Skin epidermis (tissue), 12 donors: ENCODE results near the gene UBA3.
A peak's percentile ranks its signal among the peaks of the same experiment; 100 is the strongest.

ENCODE experiments used
- H3K27ac ChIP-seq, 21 experiments: fragments of 200-600 bp; sonication (generic) in 11 of 21; one replicate each; pipeline ENCODE4 v1.5.0; 2020; ENCODE audit warnings: mild to moderate bottlenecking in 3 of 21, inconsistent platforms in 2 of 21, moderate library complexity in 2 of 21
- H3K4me3 ChIP-seq, 7 experiments: fragments of 200-600 bp; sonication (generic) in 2 of 7; one replicate each; pipeline ENCODE4 v1.5.0; 2020; ENCODE audit warnings: inconsistent platforms in 2 of 7, mild to moderate bottlenecking in 2 of 7, moderate library complexity in 1 of 7

Gene UBA3

DNA sequence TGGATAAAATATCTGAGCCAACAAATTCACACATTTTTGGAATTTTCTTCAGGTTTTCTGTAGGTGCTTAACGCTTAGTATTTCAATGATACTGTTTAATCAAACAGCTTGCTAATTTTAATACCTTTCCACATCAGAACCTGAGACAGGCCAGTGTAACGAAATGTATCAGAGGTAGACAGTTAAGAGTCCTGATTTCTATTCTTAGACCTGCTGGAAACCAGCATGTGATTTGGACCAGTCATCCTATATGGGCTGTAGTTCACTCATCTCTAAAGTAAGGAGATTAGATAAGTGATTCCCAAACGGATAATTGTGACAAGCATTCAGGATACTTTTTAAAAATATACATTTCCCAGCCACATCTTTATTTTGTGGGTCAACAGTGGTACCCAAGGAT lies 23.0 kb upstream of the UBA3 start:
- Histone ChIP-seq H3K4me3 (no peak overlapping the region), H3K27ac (peak overlapping the region in 1 of 21 experiments; percentile 26)

DNA sequence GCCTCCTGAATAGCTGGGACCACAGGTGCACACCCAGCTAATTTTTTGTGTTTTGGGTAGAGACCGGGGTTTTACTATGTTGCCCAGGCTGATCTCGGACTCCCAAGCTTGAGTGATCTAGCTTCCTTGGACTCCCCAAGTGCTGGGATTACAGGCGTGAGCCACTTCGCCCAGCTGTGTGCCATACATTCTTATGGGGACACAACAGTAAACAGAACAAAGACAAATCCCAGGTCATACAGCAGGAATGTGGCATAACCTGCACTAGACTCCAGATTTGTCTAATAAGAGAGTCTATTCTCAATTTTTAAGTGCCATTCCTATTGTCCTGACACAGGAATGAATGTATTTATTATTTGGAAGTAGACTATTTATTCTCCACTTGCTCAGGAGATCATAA lies 22.2 kb upstream of the UBA3 start:
- no peak overlapping the region for H3K4me3 ChIP-seq
- H3K27ac ChIP-seq, result peak overlapping the region in 1 of 21 experiments; percentile 26

DNA sequence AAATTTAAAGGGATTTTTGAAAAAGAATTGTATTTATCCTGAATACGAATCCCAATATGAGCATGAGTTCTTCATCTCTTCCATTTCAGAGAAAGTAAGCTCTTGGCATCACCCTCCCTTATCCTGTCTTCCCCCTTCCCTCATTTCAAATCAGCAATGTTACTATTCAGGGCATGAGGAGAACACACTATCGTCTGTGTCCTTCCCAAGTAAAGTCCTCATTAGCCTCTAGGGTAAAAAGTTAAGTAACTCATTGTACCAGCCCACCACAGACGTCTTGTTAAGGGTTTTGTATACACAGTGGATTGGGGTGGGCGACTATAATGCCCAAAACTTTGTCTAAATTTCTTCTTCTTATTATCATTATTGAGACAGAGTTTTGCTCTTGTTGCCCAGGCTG lies 19.4 kb upstream of the UBA3 start:
- no peak overlapping the region for H3K4me3 ChIP-seq
- H3K27ac ChIP-seq, result no peak overlapping the region

DNA sequence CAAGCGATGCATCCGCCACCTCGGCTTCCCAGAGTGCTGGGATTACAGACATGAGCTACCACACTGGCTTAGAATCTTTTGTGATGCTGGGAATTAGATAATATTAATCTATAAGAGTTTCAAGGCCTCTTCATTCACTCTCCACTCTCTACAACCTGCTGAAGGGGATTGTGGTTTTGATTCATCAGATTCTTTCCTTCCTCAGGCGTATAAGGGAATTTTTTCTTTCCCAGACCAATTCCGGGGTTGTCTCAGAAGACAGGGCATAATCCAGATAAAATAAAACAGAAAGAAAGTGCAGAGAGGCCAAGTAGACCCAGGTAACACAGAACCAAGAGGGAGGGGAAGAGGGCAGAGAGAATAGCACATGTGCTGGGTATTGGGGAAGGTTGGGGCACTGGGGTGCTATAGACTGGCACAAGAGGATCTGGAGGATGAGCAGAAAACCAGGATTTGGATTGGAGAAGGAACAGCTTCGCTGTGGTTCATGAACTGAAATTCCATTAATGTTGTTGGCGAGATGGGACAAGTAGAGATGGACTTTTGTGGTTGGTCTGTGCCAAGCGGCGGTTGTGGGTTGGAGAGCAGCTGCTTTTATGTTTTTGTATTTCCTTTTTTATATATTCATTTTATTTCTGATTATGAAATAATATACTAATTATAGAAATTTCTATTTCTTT lies 17.4 kb upstream of the UBA3 start:
- peak overlapping the region in 3 of 21 experiments; percentile 1 to 25 (median 3) for H3K27ac ChIP-seq
- H3K4me3 ChIP-seq, result no peak overlapping the region

DNA sequence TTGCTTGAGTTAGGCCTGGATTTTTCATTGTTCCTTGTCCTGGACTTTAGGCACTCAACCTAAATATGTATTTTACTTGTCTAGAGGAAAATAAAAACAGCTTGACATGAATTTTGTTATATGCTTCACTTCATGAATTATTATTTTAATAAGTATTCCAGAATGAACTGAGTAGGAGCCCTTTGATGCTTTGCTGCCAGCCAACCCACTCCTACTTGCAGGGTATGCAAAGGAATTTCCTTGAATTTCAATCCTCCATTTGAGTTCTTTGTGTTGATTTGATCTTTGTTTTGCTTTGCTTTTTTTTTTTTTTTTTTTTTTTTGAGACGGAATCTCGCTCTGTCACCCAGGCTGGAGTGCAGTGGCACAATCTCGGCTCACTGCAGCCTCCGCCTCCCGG lies 16.1 kb upstream of the UBA3 start:
- Histone ChIP-seq H3K27ac (peak overlapping the region in 9 of 21 experiments; percentile 18 to 98 (median 50)), H3K4me3 (no peak overlapping the region)

DNA sequence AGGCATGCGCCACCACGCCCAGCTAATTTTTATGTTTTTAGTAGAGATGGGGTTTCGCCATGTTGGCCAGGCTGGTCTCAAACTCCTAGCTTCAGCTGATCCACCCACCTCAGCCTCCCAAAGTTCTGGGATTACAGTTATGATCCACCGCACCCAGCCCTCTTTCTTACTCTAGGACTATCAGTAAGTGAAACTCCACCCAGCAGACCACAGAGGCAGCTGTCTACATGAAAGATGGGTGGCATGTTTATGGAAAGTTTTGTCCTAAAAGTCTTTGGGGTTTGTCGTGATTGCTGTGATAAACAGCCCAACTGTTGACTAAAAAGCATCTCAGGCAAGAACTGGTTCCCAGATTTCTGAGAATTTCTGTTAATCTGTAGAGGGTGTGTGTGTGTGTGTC lies 15.5 kb upstream of the UBA3 start:
- Histone ChIP-seq H3K27ac (peak overlapping the region in 13 of 21 experiments; percentile 5 to 98 (median 45)), H3K4me3 (no peak overlapping the region)

DNA sequence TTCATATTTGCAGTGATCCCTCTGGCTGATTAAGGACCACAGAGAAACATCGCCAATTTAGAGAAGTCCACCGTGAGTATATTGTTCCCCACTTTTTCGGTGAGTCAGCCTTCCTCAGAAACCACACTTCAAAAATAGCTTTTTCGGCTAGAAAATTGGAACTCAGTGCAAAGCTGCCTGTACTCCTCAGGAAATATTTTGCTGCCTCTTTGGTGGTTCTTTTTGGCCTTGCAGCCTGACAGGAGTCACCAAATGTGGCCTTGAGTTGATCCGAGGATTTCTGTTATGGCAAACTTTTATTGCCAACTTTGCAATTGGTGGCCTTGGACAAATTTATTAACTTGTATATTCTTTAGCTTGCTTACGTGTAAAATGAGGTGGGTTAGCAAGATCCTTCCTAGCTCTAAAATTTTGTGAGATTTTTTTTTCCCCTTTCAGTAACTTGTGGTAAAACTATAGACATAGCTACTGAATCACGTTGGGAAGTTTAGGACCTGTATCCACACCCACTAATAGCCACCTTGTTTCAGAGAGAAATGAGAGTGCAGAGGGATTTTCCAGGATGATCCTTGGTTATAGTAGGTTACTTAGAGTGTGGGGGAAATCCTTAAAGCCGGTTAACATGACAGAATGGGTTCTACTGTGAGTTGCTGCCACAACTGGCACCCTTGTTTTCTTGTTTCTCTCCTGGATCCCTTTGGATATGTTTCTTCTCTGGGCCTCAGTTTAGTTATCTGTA lies 14.5 kb upstream of the UBA3 start:
- peak overlapping the region in 19 of 21 experiments; percentile 51 to 98 (median 67) for H3K27ac ChIP-seq
- H3K4me3 ChIP-seq, result no peak overlapping the region

DNA sequence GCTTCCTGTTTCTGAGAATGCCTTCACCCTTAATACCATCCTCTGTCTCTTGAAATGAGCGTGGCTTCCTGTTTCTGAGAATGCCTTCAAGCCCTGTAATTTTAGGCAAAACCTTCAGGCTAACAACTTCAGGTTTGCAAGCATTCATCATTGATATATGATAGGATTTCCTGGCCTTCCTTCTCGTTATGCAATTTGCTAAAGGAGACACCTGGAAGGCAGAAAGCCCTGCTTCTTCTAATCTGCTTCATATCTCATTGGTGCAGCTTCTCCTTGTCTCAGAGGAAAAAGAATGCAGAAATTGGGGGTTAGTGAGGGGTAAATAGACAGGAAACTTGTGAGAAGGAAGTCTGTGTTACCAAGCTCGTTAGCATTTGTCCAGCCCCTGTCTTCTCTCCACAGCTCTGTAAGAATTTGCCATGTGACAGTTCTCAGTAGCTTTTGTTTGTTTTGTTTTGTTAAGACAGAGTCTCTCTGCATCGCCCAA lies 11.9 kb upstream of the UBA3 start:
- H3K4me3 ChIP-seq, result no peak overlapping the region
- peak overlapping the region in 20 of 21 experiments; percentile 43 to 98 (median 70) for H3K27ac ChIP-seq

DNA sequence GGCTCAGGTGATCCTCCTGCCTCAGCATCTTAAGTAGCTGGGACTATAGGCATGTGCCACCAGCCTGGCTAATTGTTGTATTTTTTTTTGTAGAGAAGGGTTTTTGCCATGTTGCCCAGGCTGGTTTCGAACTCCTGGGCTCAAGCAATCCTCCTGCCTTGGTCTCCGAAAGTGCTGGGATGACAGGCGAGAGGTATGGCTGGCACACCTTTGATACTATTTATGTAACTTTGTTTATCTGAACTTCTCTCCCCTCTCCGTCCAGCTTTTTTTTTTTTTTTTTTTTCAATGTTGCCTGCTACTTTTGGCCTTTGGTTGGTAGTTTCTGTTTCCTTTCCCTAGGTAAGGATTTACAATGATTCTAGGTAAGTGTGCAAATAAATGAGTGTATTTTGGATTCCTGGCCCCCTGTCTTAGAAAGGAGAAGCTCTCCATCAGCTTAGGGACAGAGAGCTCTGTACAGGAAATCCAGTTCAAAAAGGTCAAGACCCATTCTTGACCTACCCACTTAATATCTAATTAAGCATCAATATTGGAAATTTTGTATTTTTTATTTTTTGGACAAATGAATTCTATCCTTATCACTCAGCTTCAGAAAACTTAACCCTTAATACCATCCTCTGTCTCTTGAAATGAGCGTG lies 11.3 kb upstream of the UBA3 start:
- Histone ChIP-seq H3K4me3 (no peak overlapping the region), H3K27ac (peak overlapping the region in 19 of 21 experiments; percentile 13 to 98 (median 67))

DNA sequence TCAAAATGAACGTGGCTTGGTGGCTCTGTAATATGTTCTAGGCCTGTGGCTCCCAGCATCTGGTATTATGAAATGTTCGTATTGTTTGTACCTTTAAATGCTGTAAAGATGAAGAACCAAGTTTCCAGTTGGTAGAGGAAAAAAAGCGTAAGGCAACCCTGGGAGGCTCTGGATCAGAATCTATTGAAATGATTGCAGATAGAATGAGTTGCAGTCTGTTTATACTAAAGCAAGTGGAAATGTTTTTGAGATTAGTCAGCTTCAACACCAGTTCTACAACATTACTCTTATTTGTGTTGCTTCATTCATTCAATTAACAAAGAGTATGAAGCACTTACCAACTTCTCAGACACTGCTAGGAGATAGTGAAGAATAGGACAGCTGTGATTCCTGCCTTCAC lies 9.9 kb upstream of the UBA3 start:
- H3K4me3 ChIP-seq, result no peak overlapping the region
- peak overlapping the region in 14 of 21 experiments; percentile 1 to 98 (median 60) for H3K27ac ChIP-seq

DNA sequence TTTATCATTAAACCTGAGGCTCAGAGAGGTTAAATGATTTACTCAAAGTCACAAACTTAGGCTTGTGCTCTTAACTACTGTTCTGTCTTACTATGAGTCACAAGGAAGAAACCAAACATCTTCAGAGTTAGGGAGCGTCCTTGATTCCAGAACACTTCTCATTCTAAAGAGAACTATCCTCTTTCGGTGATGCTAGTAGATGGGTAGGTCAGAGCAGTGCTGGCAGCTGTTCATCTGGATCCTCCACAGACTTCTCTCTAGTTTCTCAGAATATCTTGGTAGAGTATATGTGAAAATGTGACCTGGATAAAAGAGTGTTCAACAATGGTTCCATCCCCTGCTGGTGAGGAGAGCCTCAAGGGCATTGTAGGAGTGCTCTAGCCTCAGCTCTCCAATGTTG lies 7.9 kb upstream of the UBA3 start:
- H3K27ac ChIP-seq, result peak overlapping the region in 13 of 21 experiments; percentile 1 to 99 (median 94)
- H3K4me3 ChIP-seq, result peak overlapping the region in 1 of 7 experiments; percentile 2

DNA sequence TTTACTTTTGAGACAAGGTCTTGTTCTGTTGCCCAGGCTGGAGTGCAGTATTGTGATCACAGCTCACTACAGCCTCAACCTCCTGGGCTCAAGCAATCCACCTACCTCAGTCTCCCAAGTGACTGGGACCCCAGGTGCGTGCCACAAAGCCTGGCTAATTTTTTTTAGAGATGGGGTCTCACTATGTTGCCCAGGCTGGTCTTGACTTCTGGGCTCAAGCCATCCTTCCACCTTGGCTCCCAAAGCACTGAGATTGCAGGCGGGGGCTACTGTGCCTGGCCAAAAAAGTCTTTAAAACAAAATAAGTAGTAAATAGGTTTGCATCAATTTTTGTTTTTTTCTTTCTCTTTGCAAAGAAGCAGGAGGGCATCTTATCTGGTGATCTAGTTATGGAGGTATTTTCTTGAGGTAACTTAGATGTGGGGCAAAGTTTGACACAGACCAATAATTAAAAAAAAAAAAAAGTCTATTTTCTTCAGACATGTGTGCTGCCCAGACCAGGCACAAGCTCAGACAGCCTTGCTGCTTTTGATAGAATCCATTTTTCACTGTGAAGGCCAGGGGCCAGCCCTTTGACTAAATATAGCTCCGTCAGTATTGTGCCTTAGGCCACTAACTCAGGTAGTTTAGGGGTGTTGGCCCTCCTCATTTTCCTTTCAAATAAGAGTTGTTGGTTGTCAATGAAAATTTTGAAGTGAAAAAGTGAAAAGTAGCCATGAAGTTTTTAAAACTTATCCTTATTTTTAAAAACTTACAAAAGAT lies 7.0 kb upstream of the UBA3 start:
- H3K4me3 ChIP-seq, result peak overlapping the region; percentile 63 to 97 (median 79)
- peak overlapping the region in 20 of 21 experiments; percentile 70 to 99 (median 94) for H3K27ac ChIP-seq

DNA sequence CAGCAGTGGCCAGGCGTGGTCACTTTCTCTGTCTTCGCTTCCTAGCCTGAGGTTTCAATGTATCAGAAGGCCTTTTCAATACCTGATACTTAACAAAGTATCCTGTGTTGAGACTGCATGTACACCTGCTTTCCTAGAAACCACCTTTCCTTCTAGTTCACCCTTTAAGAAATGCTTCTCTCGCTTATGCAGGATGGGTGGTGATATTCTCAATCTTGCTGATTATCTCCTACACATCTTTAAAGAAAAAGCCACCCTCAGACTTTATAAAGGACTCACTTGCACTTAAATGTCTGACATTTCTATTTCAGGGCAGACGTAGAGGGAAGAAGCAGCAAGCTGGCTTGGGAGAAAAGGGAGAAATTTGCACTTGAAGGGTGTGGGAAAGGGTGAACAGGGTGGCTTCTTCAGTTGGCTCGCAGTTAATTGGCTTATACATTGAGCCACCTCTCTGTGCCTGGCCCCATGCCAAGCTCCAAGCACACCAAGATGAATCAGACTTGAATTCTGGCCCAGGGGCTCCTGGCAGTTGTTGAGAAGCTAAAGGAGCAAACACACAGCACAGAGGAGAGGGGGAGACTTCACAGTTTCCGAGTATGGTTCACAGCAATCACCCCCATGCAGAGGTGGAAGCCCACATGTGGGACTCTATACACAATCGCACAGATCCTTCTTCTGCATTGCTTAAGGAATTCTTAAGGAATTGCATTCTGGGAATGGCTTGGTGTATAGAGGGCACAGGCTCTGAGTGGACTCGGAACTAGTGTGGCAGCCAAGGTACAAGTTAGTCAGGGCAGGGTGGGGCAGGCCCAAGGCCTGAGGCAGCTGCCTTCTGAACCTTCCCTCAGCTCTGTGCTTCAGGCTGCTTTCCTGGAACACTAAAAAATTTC lies 5.9 kb upstream of the UBA3 start:
- H3K27ac ChIP-seq, result peak overlapping the region; percentile 39 to 99 (median 95)

DNA sequence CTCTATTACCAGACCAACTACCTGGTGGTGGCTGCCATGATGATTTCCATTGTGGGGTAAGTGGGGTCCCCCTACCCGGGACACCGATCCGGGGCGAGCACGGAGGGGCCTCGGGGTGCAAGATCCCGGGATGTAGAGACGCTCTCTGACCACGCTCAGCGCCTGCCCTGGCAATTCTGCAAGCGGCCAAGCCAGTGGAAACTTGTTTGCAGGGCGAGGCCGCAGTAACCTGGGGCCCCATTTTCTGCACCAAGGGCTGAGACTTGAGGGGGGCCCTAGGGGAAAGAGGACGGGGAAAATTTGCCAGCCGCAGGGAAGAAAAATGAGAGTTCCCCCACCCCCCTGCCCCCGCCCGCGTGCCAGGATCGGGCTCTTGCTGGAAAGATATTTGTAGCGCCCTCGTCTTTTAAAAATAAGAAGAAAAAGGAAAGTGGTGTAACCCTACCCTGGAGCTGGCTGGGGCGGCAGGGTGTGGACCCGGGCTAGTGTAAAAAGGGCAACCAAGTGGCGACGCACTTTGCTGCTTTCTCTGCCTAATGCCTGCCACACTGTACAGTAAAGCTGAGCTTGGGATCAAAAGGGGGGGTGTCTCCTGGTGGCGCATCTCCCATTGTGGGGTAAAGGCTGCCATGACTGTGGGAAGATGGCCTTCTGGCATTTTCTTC lies 5.1 kb upstream of the UBA3 start:
- H3K4me3 ChIP-seq, result peak overlapping the region; percentile 63 to 97 (median 79)
- peak overlapping the region; percentile 39 to 99 (median 95) for H3K27ac ChIP-seq

More for the DNA sequence above, 5.9 kb upstream of the UBA3 start:
- peak overlapping the region; percentile 63 to 97 (median 79) for H3K4me3 ChIP-seq

DNA sequence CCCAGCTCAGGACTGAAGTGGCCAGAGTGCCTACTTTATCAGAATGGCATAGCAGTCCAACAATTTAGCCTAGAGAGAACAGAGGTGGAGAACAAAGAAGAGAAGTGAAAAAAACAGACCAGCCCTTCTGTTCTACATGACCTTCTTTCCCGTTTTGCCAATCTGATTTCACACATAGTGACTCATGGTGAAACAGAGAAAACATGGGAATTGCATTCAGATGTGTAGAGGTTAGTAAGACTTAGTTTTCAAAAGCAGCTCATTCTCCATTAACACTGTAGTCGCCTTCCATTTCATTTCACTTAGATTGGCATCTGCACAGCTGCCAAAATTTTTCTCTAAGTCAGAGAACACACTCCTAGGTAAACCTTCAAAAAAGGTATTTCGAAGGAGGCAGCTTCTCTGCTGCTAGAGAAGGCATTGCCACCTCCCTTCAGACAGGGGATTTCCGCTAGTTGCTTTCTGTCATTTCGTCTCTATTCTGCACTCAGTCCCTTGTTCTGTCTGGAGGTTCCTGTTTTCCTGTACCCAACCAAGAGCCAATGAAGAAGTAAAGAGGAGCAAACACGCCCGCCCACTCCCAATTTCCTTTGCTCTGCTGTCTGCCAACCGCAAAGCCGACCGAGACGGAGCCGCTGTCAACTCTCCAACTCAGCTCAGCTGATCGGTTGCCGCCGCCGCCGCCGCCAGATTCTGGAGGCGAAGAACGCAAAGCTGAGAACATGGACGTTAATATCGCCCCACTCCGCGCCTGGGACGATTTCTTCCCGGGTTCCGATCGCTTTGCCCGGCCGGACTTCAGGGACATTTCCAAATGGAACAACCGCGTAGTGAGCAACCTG lies 4.4 kb upstream of the UBA3 start, which contains the start of gene ARL6IP5:
Gene ARL6IP5 (plus strand): TSS at position 612 of the 842 bp plus-strand sequence. CDS start 111 bp downstream, at position 723.
- H3K27ac ChIP-seq, result peak within 1 kb of the TSS; percentile 39 to 99 (median 95)
- H3K4me3 ChIP-seq, result peak within 1 kb of the TSS; percentile 63 to 97 (median 79)

DNA sequence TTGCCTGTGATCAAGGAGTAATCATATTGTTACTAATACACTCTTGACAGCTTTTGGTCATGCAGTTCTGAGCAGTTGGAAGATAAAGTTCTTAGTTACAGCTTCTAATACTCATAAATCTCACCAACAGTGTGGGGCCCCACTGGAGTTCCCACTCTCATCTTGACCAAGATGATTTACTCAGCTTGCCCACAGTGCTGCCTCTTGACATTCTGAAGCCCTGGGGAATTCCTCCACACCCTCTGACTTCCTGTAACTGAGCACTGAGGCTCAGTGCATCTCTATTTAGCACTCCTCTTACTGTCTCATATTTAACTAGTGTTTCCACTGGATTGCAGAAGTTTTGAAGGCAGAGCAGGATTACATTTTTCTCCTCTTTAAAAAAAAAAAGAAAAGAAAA lies 2.6 kb upstream of the UBA3 start:
- peak overlapping the region in 20 of 21 experiments; percentile 18 to 99 (median 94) for H3K27ac ChIP-seq
- H3K4me3 ChIP-seq, result no peak overlapping the region

DNA sequence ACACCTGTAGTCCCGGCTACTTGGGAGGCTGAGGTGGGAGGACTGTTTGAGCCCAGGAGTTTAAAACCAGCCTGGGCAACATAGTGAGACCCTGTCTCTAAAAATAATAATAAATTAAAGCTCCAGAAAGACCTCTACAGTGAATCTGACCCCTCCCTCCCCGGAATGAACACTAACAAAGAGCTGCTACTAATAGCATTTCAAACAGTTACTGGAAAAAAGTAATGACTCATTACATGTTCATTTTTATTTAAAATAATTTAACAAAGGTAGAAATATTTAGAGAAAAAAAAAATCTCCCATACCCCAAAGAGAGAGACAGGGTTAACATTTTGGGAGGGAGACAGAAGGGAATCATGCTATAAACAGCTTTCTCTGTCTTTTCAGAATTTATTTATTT lies 2.2 kb upstream of the UBA3 start:
- H3K27ac ChIP-seq, result peak overlapping the region in 20 of 21 experiments; percentile 10 to 99 (median 94)
- no peak overlapping the region for H3K4me3 ChIP-seq
